GM23338 (cell line): ENCODE results near the gene MOB3B. TPM values are rescaled to one million over a fixed set of nuclear protein-coding genes. Genes with fewer than 3 reads are reported as not detected.

Source experiments
- ATAC-seq: fragments of 200-7000 bp; cut with Tn5 transposase; 3 replicates; pipeline ENCODE4 v1.9.1; 2020
- DNase-seq: peaks from one replicate; pipeline ENCODE4 v3.0.0-alpha.2; 2015; ENCODE audit warnings: low spot score
- H2AFZ ChIP-seq: fragments of 200-600 bp; sonication (generic); 2 replicates; pipeline ENCODE4 v1.8.0; 2016; ENCODE audit warnings: antibody characterized with exemption, mild to moderate bottlenecking, moderate library complexity
- H3F3A ChIP-seq: fragments of 200-600 bp; sonication (generic); replicated peaks from 2 replicates; pipeline ENCODE4 v1.8.0; 2017; ENCODE audit warnings: antibody characterized with exemption, mixed run types, low read depth
- H3K27ac ChIP-seq: fragments of 200-600 bp; sonication (generic); 2 replicates; pipeline ENCODE4 v1.6.1; 2016; ENCODE audit warnings: low read depth
- H3K27me3 ChIP-seq: fragments of 200-600 bp; sonication (generic); 2 replicates; pipeline ENCODE4 v1.8.0; 2016; ENCODE audit warnings: mild to moderate bottlenecking, mixed run types, moderate library complexity; ENCODE audit not compliant: insufficient read depth
- H3K36me3 ChIP-seq: fragments of 200-600 bp; sonication (generic); 2 replicates; pipeline ENCODE4 v1.8.0; 2016; ENCODE audit warnings: mild to moderate bottlenecking; ENCODE audit not compliant: insufficient read depth
- H3K4me1 ChIP-seq: fragments of 200-600 bp; sonication (generic); 2 replicates; pipeline ENCODE4 v1.8.0; 2016; ENCODE audit warnings: mild to moderate bottlenecking, moderate library complexity; ENCODE audit not compliant: insufficient read depth
- H3K4me2 ChIP-seq: fragments of 200-600 bp; sonication (generic); 2 replicates; pipeline ENCODE4 v1.7.1; 2017; ENCODE audit warnings: mixed run types
- H3K4me3 ChIP-seq: fragments of 200-600 bp; sonication (generic); 2 replicates; pipeline ENCODE4 v1.6.1; 2016; ENCODE audit warnings: mixed run types
- H3K79me2 ChIP-seq: fragments of 200-600 bp; sonication (generic); replicated peaks from 2 replicates; pipeline ENCODE4 v1.8.0; 2017; ENCODE audit warnings: mild to moderate bottlenecking; ENCODE audit not compliant: insufficient read depth
- H3K9me2 ChIP-seq: fragments of 200-600 bp; sonication (generic); 2 replicates; pipeline ENCODE4 v1.8.0; 2017; ENCODE audit not compliant: insufficient read depth
- H4K20me1 ChIP-seq: fragments of 200-600 bp; sonication (generic); replicated peaks from 2 replicates; pipeline ENCODE4 v1.8.0; 2017; ENCODE audit warnings: mild to moderate bottlenecking; ENCODE audit not compliant: insufficient read depth
- H3K27ac Mint-ChIP-seq: 2 replicates; pipeline ENCODE4 v1.8.0; 2020; ENCODE audit warnings: inconsistent platforms, mild to moderate bottlenecking, moderate library complexity, mixed read lengths
- H3K27me3 Mint-ChIP-seq: 3 replicates; pipeline ENCODE4 v1.8.0; 2022; ENCODE audit warnings: low read depth, mild to moderate bottlenecking, moderate library complexity, mixed read lengths, inconsistent platforms; ENCODE audit not compliant: insufficient read depth, poor library complexity
- H3K36me3 Mint-ChIP-seq: 3 replicates; pipeline ENCODE4 v1.8.0; 2021; ENCODE audit warnings: low read depth, mild to moderate bottlenecking, inconsistent platforms, moderate library complexity, mixed read lengths
- H3K4me1 Mint-ChIP-seq: 3 replicates; pipeline ENCODE4 v1.8.0; 2020; ENCODE audit warnings: mild to moderate bottlenecking, inconsistent platforms, mixed read lengths
- H3K4me3 Mint-ChIP-seq: 3 replicates; pipeline ENCODE4 v1.8.0; 2021; ENCODE audit warnings: moderate library complexity, mild to moderate bottlenecking, inconsistent platforms, mixed read lengths
- H3K9me3 Mint-ChIP-seq: 3 replicates; pipeline ENCODE4 v1.8.0; 2020; ENCODE audit warnings: moderate library complexity, mild to moderate bottlenecking, inconsistent platforms, mixed read lengths
- CTCF ChIP-seq, 2 experiments: fragments of 200-600 bp in 1 of 2; sonication (generic) in 1 of 2; conservative IDR thresholded peaks; 2 replicates each; pipeline versions ENCODE4 v1.5.1 to v1.6.1; 2016 to 2017; ENCODE audit warnings: antibody characterized with exemption in 2 of 2, low read depth in 2 of 2, mild to moderate bottlenecking in 2 of 2, moderate library complexity in 1 of 2
- EZH2 ChIP-seq: fragments of 200-600 bp; sonication (generic); IDR thresholded peaks from one replicate; pipeline ENCODE4 v1.8.0; 2017; ENCODE audit warnings: antibody characterized with exemption, mild to moderate bottlenecking, low read depth; ENCODE audit not compliant: unreplicated experiment
- EZH2phosphoT487 ChIP-seq: fragments of 200-600 bp; sonication (generic); IDR thresholded peaks from one replicate; pipeline ENCODE4 v1.8.1; 2018; ENCODE audit warnings: antibody characterized with exemption; ENCODE audit not compliant: unreplicated experiment
- JUNB ChIP-seq: IDR thresholded peaks from one replicate; pipeline ENCODE4 v1.6.1; 2016; ENCODE audit warnings: antibody characterized with exemption; ENCODE audit not compliant: unreplicated experiment
- POLR2AphosphoS5 ChIP-seq: IDR thresholded peaks from 2 replicates; pipeline ENCODE4 v1.6.1; 2016; ENCODE audit warnings: antibody characterized with exemption, low read depth
- REST ChIP-seq: IDR thresholded peaks from one replicate; pipeline ENCODE4 v1.6.1; 2018; ENCODE audit warnings: antibody characterized with exemption; ENCODE audit not compliant: unreplicated experiment
- STAT1 ChIP-seq: IDR thresholded peaks from one replicate; pipeline ENCODE4 v1.6.1; 2016; ENCODE audit warnings: antibody characterized with exemption; ENCODE audit not compliant: unreplicated experiment
- ZNF331 ChIP-seq: fragments of 250-450 bp; sonication (Bioruptor Pico); IDR thresholded peaks from 2 replicates; pipeline ENCODE4 v1.5.0; 2020; ENCODE audit warnings: low read depth, mild to moderate bottlenecking, moderate library complexity
- polyA plus RNA-seq: library from polyadenylated mRNA; unstranded; fragments of >200 nt; fragmentation: Nextera tagmentation; extraction: Ambion mirVana; gene quantifications from 2 replicates; pipeline ENCODE4 v1.2.1, GENCODE V29; 2016
- total RNA-seq: library from RNA; depleted of rRNA; stranded (reverse); fragments of >200 nt; shearing (Covaris generic); gene quantifications from 2 replicates; pipeline ENCODE4 v1.2.3, GENCODE V29; 2014

MOB3B gene
- total and polyA plus RNA-seq, 2 experiments from 2014 or later: 7.6 to 12.1 TPM

- H3K4me3 Mint-ChIP-seq: peak overlapping the region; percentile 98
- peak overlapping the region; percentile 78 for H3K27ac ChIP-seq
- peak overlapping the region; percentile 53; the same call in 1 of the 2 replicates for H2AFZ ChIP-seq
- H3K4me2 ChIP-seq: peak overlapping the region; percentile 84
- peak overlapping the region; percentile 93 for H3K27ac Mint-ChIP-seq
- no peaks in the 10 kb centered on the region; the same call in 1 of the 2 replicates for H3K36me3 ChIP-seq
- H3K27me3 ChIP-seq: peaks cover 10% of the 10 kb centered on the region; the same call in 1 of the 2 replicates
- peaks cover 9% of the 10 kb centered on the region; the same call in 2 of the 3 replicates for H3K36me3 Mint-ChIP-seq
- no peaks in the 10 kb centered on the region for H4K20me1 ChIP-seq
- H3K4me3 ChIP-seq: peak overlapping the region; percentile 86
- no peak for TF ChIP-seq ZNF331
- TF ChIP-seq EZH2phosphoT487: no peak
- TF ChIP-seq REST: no peak
- no peak for TF ChIP-seq POLR2AphosphoS5
- TF ChIP-seq STAT1: no peak
- TF ChIP-seq CTCF (conservative IDR thresholded peaks at IDR 0.05; ENCODE audit: low read depth in 2 of 2): no peak
- TF ChIP-seq EZH2: no peak
- no peak for TF ChIP-seq JUNB
- peak; percentile 3 for ATAC-seq
- DNase-seq: no peak
- peaks cover 23% of the 10 kb centered on the region; the same call in 1 of the 2 replicates for H3K79me2 ChIP-seq
- peaks cover 5% of the 10 kb centered on the region for H3K9me2 ChIP-seq
- H3K27me3 Mint-ChIP-seq: peaks cover 9% of the 10 kb centered on the region
- H3K9me3 Mint-ChIP-seq: no peaks in the 10 kb centered on the region
- H3K4me1 ChIP-seq: peaks cover 40% of the 10 kb centered on the region
- H3F3A ChIP-seq: no peaks in the 10 kb centered on the region
- H3K4me1 Mint-ChIP-seq: peaks cover 57% of the 10 kb centered on the region
Measured at GRCh38 chr9:27527702-27528075, 1.9 kb downstream of the MOB3B start.

- Histone ChIP-seq H3K79me2 (peaks cover 50% of the 10 kb centered on the region), H3K4me2 (peak within 1 kb of the TSS; percentile 15; the same call in 1 of the 2 replicates), H4K20me1 (no peaks in the 10 kb centered on the region), H2AFZ (no peak within 1 kb of the TSS), H3K4me1 (peaks cover 36% of the 10 kb centered on the region), H3K27ac (no peak within 1 kb of the TSS), H3K36me3 (no peaks in the 10 kb centered on the region; the same call in 1 of the 2 replicates), H3K9me2 (peaks cover 8% of the 10 kb centered on the region), H3K27me3 (peaks cover 10% of the 10 kb centered on the region; the same call in 1 of the 2 replicates), H3F3A (no peaks in the 10 kb centered on the region), H3K4me3 (no peak within 1 kb of the TSS)
- peak within 1 kb of the TSS; percentile 51; the same call in 1 of the 2 replicates for H3K27ac Mint-ChIP-seq
- peaks cover 64% of the 10 kb centered on the region for H3K4me1 Mint-ChIP-seq
- ATAC-seq (no peak), DNase-seq (no peak)
- H3K36me3 Mint-ChIP-seq: peaks cover 9% of the 10 kb centered on the region; the same call in 2 of the 3 replicates
- H3K4me3 Mint-ChIP-seq: no peak within 1 kb of the TSS
- no peaks in the 10 kb centered on the region for H3K9me3 Mint-ChIP-seq
- peaks cover 3% of the 10 kb centered on the region for H3K27me3 Mint-ChIP-seq
- TF ChIP-seq STAT1: no peak
Measured at GRCh38 chr9:27524236-27524635, 5.4 kb downstream of the MOB3B start, which contains the start of gene IFNK. TSS of gene IFNK (plus strand) at chr9:27524290. CDS start at chr9:27524337, 47 bp downstream.
